Activated gamma-delta T cell treated with anti-CD3 and anti-CD28 coated beads, Interleukin-2, amount 50 U/mL, for 16 hours (primary cell): ENCODE measurements around the gene CGB3.

Experiments used
- DNase-seq: peaks from one replicate; pipeline ENCODE4 v3.0.0-alpha.2; 2020; ENCODE audit warnings: low read depth

Gene CGB3

GRCh38 chr19:49016067-49016839 lies 7.9 kb downstream of the CGB3 start:
- DNase-seq = no peak

- no peak for DNase-seq
Observed at GRCh38 chr19:49014870-49015255, 9.3 kb downstream of the CGB3 start.

GRCh38 chr19:49014123-49014869 lies 9.8 kb downstream of the CGB3 start:
- no peak for DNase-seq

GRCh38 chr19:49011194-49011593 lies 12.9 kb downstream of the CGB3 start:
- DNase-seq = no peak

DNA sequence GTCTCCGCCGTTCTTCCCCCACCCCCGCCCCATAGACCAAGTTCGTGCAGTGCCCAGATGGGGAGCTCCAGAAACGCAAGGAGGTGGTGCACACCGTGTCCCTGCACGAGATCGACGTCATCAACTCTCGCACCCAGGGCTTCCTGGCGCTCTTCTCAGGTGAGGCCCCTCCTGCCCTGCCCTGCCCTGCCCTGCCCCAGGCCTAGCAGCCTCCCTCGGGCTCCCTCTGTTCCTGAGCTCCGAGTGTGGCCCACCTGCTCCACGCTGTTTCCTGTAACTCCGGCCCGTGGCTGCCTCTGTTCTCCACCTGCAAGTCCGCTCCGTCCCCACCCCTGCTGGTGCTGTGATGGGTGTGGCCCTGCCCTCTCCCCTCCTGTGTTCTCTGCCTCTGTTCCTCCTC lies 13.7 kb downstream of the CGB3 start:
- no peak for DNase-seq

DNA sequence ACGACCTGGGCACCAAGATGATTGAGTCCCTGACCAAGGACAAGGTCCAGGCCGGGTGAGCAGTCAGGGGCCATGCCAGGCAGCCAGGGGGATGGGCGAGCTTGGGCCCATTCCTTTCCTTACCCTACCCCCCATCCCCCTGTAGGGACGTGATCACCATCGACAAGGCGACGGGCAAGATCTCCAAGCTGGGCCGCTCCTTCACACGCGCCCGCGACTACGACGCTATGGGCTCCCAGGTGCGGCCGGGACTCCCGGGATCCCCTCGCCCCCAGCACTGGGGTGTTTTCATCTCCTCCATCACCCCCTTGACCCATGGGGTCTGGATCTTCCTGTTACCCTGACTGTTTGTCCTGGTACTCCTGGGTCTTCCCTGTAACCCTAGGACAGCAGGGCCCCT lies 14.3 kb downstream of the CGB3 start:
- no peak for DNase-seq

DNA sequence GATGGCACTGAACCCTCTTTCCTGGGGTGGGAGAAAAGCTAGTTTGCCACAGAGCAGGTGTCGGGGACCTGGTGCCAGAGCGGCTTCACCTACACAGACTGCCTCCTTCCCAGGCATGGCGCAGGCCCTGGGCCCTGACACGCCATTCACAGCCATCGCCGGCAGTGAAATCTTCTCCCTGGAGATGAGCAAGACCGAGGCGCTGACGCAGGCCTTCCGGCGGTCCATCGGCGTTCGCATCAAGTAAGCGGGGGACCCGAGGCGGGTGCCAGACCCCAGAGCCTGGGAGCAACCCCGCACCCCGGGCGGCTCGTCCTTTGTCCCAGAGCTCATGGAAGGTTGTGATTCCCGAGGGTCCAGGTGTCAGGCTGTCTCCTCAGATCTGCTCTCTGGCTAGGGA lies 17.2 kb downstream of the CGB3 start:
- no peak for DNase-seq

DNA sequence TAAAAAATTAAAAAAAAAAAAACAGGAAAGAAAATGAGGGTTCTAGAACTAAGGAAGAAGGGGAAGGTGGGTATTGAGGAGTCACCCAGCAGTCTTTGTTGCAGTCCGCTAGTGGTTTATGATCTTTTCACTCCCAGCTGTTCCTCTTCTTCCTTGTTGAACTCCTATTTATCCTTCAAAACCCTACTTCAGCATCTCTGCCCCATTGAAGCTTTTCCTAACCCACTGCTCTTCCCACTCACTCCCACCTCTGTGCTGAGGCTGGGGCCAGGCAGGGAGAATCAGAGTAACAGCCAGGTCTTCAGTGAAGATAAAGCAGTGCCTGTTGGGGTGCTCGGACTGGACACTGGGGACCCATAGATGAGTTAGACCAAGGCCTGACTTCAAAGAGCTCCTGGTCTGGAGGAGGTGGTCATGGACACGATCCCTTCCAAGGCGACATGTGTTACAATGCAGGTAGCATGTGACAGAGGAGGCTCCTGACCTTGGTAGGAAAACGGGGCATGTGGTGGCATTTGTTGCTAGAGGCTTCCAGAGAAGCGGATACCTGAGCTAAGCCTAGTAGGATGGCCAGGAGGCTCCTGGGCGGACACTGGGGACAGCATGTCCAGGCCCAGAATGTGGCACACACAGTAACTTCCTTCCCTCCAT lies 19.0 kb downstream of the CGB3 start:
- DNase-seq = no peak

DNA sequence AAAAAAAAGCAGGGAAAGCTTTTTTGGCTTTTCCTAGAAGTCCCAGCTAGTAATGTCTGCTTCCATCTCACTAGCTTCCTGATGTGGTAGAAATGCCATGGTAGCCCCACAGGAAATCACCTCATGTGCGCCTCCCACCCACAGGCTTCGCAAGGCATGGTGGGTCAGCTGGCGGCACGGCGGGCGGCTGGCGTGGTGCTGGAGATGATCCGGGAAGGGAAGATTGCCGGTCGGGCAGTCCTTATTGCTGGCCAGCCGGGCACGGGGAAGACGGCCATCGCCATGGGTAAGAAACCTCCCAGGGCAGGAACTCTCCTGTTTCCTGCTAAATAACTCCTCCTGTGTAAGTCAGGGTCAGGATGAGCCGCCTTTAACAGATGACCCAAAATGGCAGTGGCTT lies 20.0 kb downstream of the CGB3 start:
- DNase-seq = no peak

- DNase-seq = peak; percentile 54
Observed at GRCh38 chr19:48999481-49000325, 24.4 kb downstream of the CGB3 start.

DNA sequence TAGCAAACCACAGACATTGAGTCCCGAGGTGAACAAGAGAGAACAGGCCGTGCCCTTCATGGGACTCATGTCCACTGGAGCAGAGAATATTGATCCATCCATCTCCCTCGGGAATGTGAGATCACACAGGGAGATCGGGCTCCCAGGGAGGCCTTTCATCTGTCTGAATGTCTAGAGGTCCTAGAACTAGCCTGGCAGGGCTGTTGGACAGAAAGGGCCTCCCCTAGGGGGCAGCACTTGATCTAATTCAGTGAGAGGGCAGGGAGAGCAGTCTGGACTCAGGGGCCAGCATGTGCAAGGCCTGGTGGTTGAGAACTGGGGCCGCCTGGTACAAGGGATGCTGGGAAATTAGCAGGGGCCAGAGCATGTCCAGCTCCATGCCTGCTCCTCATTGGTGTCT lies 26.2 kb downstream of the CGB3 start:
- peak; percentile 25 for DNase-seq

DNA sequence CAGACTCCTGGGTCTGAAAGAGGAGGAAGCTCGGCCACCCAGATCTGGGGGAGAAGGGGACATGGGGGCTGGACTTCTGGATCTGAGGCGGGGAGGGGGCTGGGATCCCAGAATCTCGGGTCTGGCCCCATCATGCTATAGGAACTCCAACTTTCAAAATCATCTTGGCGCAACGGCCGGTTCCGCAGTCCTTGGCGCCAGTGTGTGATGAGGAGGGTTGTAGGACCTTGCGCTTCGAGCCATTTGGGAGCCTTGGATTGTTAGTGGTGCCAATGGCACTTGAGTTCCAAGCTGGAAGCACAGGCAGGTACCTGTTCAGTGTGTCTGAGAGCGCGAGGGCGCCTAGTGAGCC lies 30.1 kb downstream of the CGB3 start:
- no peak for DNase-seq

DNA sequence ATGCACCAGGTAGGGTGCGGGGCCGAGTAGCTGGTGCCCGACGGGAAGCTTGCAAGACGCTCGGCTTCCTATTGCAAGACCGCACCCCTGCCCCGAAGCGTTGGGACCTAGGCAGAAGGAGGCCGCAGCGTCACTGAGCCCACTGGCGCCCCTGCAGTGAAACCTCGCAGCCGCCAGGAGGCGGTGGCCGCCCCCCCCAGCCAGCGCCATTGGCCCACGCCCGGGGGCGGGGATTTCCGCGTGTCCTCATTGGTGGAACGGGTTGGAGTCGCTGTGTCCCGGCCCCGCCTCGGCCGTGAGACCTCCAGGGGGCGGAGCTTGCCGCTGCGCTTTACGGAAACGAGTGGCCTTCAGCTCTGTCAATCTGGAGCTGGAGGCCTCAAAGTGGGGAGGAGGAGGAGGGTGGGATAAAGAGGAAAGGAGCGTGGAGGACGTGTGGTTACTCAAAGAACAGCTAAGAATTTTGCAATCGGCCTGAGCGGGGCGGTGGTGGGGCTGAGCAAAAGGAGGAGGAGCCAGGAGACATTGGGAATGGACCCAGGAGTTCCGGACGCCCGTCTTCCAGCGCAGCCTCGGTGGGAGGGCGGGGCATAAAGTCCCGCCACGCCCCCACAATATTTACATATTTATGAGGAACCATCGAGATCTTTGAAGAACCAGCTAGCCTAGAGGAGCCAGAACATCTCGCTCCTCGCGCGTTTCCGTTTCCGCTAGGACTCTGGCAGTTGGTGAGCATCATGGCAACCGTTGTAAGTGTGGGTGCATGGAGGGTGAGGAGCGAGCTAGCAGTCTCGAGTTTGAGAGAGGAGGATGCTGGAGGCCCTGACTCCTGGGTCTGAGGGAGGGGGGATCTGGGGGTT lies 30.7 kb downstream of the CGB3 start, which contains the start of the genes GYS1 and RUVBL2:
Gene GYS1 (minus strand): TSS at position 135 of the 860 bp plus-strand sequence. CDS start 197 bp downstream, outside the sequence.
Gene RUVBL2 (plus strand): TSS at position 713 of the 860 bp plus-strand sequence. CDS start 25 bp downstream, at position 738.
- peak; percentile 99 for DNase-seq

- no peak for DNase-seq
Observed at GRCh38 chr19:48992581-48993174, 31.5 kb downstream of the CGB3 start.

DNA sequence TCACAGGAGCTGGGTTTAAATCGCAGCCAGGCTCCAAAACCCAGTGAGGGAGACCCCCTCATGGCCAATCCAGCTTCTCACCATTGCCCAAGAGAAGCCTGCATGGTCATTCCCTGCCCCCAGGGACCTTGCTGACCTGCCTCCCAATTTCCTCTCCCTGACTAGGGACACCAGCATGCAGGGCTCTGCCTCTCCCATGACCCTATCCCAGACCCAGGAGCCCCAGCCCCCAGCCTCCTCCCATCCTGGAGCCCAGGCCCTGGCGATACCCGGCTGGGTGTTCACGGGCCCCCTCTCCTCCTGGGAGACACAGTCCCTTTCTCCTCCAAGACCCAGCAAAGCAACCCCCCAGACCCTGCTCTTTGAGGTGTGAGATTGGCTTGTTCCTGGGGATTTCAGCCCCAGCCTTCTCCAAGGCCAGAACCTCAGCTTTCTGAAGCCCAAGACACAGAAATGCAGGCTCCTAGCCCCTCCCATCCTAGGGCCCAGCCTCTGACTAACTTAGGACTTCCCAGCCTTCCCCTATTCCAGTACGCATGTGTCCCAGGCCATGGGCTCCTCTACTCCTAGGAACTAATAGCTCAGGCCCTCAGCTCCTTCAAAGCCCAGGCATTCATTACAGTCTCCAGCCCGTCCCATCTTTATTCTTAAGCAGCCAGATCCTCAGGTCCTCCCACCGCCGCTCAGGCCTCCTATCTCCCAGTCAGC lies 32.1 kb downstream of the CGB3 start:
- DNase-seq = no peak

DNA sequence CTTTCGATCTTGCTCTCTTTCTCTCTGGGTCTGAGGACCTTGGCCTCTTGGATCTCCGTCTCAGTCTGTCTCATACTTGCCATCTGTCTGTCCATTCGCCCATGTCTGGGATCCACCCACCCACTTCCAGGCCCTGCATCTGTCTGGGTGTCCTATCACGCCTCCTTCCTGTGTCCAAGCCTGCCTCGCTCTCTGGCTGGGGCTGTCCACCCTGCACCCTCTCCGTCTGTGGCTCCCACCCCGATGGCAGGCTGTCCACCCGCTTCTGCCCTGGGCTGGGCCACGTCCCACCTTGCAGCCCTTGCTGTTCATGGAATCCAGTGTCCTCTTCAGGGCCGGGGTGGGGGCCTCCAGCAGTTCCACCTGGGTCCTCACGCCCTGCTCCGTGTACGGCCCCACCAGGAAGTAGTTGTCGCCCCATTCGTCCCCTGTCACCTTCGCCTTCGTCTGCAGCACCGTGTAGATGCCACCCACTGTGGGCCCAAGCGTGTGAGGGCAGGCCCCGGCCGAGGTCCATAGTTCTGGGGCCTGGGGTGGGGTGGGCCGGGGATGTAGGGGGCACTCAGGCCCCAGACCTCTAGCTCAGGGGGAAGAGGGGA lies 33.0 kb downstream of the CGB3 start:
- DNase-seq = no peak

GRCh38 chr19:48990400-48990799 lies 33.7 kb downstream of the CGB3 start:
- DNase-seq = no peak

- no peak for DNase-seq
Observed at GRCh38 chr19:48989701-48990291, 34.3 kb downstream of the CGB3 start.

GRCh38 chr19:48988860-48989259 lies 35.3 kb downstream of the CGB3 start:
- no peak for DNase-seq
